ENCODE measurements around the gene TRIML1. TPM values are rescaled to one million over a fixed set of nuclear protein-coding genes. Genes with fewer than 3 reads are reported as not detected.

The TRIML1 gene
- total RNA-seq, 1 experiment from 2014 or later = not detected

Other genes starting within 250 kb of the TRIML1 start
- gene ZFP42, start 143.7 kb upstream of the TRIML1 start, total RNA-seq (2014; rRNA removed) = not detected in 2 replicates
- not detected in 2 replicates for gene TRIML2, start 29.8 kb upstream of the TRIML1 start, total RNA-seq (2014; rRNA removed)

All from LHCN-M2 (cell line).